HG03159 (cell line): ENCODE measurements around the gene SLC38A8.

Experiments
- ATAC-seq: cut with Tn5 transposase; IDR thresholded peaks from one replicate; pipeline ENCODE4 v1.9.1; 2021; ENCODE audit warnings: mild to moderate bottlenecking, moderate library complexity; ENCODE audit not compliant: unreplicated experiment

SLC38A8 gene

DNA sequence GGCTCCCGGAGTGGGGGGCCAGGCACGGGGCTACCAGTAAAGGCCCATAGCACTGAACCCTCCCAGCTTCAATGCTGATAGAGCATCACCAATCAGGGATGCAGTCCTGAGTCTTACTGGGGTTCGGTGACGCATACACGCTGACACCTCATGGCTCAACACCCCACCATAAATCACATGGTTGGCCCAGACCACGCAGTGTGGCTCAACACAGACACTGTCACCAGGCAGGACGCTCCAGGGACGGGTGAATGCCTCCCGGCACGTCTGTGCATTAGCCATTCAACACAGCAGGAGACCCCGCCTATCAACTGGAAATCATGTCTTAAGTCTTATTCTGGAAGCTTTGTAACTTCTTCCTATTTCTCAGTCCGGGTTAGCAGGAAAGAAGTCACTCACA is 39.6 kb downstream of the SLC38A8 start:
- ATAC-seq, result no peak

DNA sequence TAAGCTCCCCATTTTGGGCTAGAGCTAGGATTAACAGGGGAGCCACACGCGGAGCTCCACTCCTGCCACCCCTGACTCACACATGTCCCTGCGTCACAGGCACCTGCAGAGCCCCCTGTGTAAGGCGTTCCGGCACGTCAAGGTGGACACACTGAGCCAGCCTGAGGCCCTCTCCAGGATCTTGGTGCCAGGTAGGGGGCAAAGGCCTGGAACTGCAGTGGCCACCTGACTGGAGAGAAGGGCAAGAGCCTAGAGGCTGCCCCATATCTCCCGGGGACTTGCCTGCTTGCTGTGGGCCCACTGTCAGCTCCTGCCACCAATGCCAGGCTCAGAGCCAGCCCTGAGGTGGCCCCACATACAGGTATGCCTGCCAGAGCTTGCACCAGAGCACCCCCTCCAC is 40.9 kb downstream of the SLC38A8 start:
- ATAC-seq, result no peak

DNA sequence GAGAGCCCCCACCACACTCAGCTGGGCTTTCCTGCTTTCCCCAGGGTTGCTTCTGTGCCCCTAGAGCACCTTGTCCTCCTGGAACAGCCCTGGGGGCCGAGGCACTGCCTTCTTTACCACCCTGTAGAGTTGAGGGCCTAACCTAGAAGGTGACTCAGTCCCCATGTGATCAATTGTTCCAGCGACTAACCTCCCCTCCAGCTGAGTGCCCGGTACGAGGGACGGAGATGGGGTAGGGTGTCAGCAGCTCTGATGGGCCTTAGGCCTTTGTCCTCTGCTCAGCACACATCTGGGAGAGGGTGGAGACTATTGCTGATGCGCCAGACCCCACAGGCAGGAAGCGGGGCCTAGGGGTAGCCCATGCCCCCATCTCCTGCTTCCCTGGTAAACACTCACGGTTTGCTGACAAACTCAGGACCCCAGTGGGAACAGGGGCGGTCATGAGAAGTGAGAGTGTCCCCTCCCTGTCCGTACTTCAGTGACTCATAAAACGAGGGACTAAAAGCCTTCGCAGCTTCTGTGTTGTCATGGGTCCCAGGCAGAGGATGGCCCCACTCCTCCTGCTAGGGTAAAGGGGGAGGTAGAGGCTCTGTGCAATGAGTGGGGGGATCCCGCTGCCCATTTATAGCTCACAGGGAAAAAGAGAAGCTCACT is 41.5 kb downstream of the SLC38A8 start:
- no peak for ATAC-seq

DNA sequence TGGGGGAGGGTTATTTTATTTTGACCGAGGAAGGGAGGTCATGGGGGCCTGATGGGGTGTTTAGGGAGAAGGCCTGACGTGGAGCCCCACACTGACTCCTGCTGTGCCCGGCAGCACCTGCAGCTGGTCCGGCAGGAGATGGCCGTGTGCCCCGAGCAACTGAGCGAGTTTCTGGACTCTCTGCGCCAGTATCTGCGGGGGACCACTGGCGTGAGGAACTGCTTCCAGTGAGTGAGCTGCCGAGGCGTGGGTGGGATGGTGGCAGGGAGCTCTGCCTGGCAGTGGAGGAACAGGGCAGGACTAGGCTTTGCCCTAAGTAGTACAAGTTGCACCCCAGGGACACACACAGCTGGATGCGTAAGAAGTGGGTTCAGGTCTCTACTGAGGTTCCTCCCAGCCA is 44.5 kb downstream of the SLC38A8 start:
- no peak for ATAC-seq

DNA sequence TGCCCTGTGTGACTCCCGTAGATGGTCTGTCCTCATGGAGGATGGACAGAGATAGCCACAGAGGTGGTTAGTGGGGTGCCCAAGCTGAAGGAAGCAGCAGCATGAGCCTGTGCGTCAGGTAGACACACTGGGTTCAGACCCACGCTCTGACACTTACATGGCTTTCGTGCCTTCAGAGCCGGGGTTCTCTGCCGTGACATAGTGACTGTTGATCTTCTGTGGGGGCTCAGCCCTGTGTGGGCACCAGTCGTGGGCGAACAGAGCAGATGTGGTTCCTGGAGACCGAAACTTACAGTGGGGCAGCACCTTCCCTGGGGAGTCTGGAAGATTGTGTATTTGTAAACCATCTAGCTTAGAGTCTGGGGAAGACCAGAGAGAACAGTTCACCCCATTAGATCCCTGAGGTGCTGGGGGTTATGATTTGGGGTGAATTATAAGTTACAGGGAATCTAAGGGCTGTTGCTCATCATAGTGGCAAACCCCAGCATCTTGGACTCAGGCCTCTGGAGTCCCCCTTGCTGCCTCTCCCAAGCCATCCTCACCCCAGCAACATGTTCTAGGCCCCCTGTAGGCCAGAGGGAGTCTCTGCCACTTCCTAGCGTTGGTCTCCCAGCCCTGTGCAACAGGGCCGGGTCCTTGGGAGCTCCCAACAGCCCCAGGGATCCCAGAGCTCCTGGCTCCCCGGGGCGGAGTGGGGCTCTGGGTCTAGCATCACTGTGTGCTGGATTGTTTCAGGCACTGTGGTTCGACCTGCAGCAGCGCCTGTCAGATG is 45.9 kb downstream of the SLC38A8 start:
- ATAC-seq, result no peak

DNA sequence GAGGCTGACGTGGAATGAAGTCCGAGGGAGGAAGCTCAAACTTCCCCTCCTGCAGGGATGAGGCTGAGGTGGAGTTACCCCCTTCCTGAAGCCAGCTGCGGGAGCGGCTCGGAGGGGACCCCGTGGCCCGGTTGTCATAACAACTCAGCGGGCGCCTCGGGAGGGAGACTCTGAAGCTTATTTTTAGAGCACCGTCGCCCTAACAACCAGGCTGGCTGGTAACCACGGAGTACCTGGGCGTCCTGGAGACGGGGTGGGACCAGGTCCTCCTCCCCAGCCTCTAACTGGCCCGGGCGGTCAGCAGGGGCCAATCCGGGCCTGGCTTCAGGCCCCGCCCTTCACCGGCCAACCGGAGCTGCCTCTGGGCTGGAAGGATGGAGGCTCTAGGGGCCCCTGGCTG is 46.8 kb downstream of the SLC38A8 start:
- ATAC-seq, result no peak

DNA sequence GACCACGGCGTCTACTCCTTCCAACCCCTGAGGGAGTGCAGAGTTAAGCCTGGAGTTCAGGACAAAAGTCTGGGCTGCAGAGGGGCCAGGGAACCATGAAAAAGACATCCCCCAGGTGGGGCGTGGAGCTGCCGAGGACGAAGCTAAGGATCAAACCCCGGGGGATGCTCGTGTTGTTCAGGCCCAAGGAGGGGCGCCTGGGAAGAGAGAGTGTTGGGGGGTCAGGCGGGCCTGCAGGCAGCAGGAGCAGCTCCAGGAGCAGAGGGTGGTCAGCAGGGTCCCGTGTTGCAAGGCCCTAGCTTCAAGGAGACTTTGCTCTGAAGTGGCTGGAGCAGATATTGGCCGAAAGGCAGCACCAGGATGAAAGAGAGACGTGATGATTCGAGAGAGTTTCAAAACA is 47.9 kb downstream of the SLC38A8 start:
- ATAC-seq, result no peak

DNA sequence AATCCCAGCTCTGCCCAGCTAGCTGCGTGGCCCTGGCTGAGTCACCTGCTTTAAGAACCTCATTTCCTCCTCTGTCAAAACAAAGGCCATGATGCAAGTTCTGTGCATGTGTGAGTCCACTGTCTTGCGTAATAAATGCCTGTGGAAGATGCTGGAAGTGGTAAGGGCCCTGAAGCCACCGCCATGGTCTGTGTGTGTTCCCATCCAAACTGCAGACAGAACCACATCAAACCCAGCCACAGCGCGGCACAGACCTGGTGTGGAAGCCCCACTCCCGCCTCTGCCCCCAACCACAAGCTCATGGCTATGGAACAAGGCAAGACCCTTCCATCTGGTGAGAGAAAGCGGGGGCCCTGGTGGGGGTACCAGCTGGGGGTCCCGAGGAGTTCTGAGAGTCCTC is 48.5 kb downstream of the SLC38A8 start:
- no peak for ATAC-seq

DNA sequence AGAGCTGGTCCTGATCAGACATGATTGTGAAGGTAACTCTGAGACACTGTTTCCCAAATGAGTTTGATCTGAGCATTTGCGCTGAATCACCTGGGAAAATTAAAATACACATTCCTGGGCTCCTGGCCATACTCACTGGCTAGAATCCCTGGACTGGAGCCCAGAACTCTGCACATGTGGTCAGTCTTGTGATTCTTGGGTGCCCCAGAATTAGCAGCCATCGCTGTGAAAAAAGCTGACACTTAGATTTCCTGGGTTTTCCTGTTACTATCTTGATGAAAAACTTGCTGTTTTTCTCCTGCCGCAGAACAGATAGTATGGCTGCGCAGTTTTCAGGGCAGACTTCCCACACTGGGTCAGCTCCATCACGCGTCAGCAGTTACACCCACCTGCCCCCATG is 50.0 kb downstream of the SLC38A8 start:
- ATAC-seq, result no peak

DNA sequence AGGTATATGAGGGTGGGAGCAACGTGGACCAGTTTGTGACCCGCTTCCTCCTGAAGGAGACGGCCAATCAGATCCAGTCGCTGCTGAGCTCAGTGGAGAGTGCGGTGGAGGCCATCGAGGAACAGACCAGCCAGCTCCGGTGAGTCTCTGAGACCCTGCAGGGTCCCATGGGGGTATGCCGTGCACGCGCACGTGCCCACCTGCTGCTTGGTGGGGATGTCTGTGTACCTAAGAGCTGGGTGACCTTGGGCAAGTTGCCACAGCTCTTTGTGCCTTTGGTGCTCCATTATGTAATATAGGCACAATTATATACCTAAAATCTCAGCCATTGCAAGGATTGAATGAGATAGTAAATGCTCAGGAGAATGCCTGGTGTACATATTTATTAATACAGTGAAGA is 52.1 kb downstream of the SLC38A8 start:
- no peak for ATAC-seq

DNA sequence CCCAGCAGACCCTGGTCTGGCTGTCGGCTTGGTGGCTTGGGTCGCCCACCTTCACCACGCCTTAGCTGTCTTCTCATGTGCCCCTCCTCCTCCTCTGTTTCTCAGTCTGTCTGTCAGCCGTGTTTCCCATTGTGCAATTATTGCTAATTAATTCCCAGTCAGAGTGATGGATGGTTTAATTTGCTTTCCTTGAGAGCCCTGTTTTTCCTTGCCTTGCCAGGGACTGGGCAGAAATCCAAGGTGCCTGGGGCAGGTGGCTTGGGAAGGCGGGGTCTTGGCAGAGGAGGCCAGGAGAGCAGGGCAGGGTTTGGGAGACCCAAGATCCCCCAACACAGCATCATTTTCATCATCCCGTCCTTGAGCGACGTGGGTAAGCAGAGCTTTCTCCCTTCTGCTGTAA is 53.3 kb downstream of the SLC38A8 start:
- ATAC-seq, result no peak

DNA sequence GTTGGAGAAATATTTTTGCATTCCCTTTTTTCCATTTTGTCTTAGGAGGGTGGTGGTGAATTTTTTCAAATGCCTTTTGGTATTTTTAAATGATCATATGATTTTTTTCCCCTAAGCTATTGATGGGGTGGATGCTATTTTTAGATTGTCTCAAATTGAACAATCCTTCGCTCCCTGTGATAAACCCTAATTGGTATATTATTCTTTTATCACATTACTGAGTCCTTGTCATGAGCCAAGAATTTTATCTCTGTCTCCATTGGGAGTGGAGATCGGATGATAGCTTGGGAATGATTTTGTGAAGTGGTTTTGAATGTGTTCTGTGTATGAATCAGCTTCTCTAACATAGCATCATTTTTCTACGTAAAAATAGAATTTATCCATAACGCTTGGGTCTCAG is 59.1 kb downstream of the SLC38A8 start:
- no peak for ATAC-seq

DNA sequence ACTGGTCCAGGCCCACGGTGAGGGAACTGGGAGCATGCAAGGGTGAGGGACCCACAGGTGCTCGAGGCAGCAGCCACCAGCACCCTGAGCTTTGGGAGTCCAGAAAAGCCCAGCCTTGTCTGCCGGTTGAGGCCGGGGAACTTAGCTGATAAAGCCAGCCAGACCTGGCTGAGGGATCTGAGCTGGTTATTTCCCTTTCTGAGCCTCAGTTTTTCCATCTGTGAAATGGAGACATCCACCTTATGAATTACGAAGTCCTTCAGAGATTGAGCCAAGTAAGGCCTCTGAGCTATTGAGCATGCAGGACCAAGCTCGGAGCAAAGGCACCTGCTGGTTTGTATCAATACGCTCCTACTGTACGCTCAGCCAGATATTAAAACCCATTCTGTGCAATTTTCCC is 60.8 kb downstream of the SLC38A8 start:
- no peak for ATAC-seq

DNA sequence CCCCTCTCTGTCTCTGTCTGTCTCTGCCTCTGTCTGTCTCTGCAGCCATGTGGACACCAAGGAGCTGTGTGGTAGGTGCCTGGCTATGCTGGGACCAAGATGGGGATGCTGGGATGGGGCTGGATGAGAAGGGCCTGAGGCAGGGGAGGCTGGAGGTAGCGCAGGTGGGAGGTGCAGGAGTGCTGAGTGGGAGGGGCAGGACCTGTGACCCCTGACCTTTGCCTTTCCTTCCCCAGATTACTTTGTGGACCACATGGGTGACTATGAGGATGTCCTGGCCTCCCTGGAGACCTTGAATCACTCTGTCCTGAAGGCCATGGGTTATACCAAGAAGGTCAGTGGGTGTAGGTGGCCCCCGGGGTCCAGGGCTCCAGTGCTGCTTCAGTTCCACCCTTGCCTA is 61.8 kb downstream of the SLC38A8 start:
- ATAC-seq, result no peak

DNA sequence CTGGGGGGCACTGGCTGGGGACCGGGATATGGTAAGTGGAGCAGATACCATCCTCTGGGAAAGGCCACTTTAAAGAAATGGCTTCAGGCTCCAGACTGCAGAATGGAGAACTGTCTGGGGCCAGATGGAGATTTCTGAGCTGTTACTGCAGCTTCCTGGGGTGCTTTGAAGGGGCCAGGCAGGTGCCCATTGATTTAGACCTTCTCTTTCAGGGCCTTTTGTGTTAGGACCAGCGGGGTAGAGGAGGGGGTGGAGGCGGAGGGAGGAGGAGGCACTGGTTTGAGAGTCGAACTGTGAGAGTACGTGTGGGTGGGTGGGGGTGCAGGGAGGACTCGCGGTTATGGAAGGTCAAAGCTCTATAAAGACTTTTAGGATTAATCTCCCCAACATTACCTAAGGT is 63.2 kb downstream of the SLC38A8 start:
- no peak for ATAC-seq

DNA sequence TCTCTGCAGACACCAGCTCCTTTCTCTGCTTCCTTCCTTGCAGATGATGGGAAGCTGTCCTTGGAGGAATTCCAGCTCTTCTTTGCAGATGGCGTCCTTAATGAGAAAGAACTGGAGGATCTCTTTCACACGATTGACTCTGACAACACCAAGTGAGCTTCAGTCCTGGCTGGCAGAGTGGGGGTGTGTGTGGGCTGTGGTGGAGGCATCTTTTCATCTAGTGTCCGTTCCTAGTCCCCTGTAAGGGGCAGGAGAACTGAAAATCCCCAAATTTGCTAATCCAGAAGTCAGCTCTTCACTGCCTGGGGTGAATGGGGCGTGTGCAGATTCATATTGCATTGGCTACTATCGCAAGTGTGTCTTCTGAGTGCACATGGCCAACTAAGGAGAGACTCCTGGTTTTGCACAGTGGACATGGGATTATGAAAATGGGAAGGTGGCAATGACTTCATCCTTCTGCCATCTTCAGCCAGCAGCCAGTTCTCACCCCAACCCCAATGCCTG is 64.1 kb downstream of the SLC38A8 start:
- no peak for ATAC-seq

DNA sequence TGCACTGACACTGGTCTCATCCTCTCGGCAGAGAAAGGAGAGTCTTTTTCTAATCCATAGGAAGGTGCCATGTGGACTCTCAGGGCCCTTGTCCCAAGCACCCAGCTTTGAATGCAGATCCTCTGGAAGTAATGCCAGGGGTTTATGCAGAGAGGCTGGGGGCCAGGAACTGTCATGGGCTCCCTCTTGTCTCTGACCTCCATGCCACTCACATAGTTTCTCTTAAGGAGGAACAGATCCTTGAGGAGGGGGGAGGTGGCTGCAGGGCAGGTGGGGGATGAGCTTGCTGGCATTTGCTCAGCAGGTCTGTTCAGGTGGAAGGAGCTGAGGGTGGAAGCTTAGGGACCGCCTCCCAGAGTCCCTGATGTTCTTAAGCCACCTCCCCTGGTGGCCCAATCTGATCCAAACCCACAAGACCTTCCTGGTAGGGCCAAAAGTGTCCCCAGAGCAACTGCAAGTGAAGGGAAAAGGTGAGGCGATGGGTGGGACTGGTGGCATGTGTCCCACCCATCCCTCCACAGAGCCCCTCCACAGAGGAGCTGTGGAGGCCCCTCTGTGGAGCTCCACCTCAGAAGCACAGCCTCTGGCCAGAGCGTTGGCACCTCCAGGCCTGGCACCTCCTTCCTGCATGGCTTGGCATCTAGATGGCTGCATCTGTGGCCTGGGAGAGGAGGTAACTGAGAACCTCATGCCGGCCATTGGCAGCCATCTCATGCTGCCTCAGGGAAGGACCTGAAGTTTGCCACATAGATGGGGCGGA is 65.4 kb downstream of the SLC38A8 start:
- no peak for ATAC-seq

DNA sequence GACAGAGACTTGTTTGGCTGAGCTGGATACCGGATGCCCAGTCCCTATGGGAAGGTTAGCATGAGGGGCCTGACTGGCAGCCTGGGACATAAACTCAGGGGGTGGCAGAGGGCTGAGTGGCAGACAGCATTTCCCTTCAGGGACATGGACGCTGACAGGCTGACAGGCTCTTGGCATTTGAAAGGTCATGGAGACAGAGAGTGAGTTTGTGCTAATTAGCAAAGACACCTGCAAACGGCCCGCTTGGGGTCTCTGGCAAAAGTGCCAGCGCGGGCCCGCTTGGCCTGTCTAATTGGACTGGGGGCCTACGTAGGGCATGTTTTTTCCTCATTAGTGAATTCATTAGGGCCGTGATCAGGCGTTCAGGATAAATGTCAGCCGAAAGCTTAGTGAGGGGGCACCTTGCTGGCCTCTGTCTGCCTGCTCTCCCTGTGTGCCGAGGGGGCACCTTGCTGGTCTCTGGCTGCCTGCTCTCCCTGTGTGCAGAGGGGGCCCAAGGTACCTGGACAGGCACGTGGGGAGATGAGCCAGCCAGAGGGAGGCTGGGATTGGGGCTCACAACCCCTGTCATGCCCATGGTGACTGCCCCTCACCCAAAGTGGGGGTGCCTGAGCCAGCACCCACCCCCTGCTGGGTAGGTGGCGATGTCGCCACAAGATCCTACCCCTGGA is 66.9 kb downstream of the SLC38A8 start:
- no peak for ATAC-seq

DNA sequence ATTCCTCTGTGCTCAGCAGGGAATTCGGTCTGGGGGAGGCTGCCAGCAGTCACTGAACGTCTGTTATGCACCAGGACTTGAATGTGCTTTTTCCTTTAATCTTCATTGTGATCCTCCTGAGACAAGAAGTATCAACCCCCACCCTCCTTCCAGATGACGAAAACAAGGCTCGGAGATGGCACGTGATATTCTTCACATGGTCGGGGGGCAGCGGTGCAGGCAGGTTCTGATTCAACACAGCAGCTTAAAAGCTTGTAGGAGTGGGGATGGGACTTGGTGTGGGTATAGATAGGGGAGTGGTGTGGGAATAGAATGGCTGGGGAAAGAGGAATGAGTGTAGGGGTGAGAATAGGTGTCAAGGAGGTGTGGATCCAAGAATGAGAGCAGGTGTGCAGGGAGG is 68.1 kb downstream of the SLC38A8 start:
- ATAC-seq, result no peak

DNA sequence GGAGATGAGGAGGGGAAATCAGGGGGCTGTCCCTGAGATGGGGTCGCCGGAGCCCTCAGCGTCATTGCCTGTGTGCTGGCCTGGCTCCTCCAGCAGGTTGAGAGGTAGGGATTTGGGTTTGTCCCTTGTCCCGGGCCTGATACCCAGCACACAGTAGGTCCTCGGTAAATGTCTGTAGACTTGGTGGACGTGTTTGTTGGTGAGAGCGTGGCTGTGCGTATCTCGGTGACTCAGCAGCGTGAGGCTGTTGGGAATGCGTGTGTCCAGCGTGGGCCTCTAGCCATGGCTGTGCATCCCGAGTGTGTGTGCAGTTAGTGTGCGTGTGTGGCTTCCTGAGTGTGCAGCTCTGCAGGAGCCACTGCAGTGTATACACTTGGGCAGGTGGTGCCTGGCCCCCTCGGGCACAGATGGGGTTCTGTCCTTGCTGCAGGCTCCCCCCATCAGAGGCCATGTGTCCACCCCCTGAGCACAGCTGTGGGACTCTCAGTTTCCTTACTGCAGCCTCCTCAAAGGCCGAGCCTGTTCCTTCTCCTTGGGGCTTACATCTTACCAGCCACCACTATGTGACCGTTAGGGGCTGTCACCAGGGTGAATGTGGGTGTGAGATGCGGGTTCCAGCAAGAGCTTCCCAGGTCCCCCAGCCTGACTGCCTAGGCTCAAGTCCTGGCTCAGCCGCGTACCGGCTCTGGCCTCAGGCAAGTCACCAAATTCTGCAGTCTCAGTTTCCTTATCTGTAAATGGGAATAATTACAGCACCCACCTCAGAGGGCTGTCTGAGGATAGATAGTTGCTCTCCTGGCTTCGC is 68.8 kb downstream of the SLC38A8 start:
- ATAC-seq, result no peak

DNA sequence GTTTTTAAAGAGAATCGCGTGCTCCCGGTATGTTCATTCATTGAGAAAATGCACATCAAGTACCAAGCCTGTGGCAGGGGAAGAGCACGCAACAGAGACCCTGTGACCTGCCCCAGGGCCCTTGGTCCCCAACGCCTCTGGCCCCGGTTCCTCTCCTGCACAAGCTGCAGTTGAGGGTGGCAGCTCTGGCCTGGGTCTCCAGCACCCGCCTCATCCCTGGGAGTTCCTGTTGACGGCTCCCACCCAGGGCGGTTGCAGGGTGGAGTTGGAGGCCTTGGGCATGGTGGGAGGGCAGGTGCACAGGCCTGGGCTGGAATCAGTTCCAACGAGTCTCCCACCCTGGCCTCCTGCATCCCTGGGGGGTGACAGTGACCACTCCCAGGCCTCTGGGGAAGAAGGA is 69.5 kb downstream of the SLC38A8 start:
- ATAC-seq, result no peak
